Liver (tissue), 3 donors: ENCODE data around the gene IGSF8.

Experiments used
- ATF3 ChIP-seq: IDR thresholded peaks from 2 replicates; pipeline ENCODE4 v1.6.1; 2016; ENCODE audit warnings: antibody characterized with exemption
- CTCF ChIP-seq: fragments of 150-350 bp; IDR thresholded peaks from 2 replicates; pipeline ENCODE4 v1.5.1; 2017; ENCODE audit warnings: improper control_type of control experiment, low read depth, low read length; ENCODE audit not compliant: missing input control
- HNF4G ChIP-seq: IDR thresholded peaks from 2 replicates; pipeline ENCODE4 v1.6.1; 2016; ENCODE audit warnings: antibody characterized with exemption
- RXRA ChIP-seq, 2 donors: IDR thresholded peaks; 2 replicates each; pipeline ENCODE4 v1.6.1; 2017 to 2018; ENCODE audit warnings: antibody characterized with exemption in 2 of 2, mild to moderate bottlenecking in 1 of 2
- TAF1 ChIP-seq: conservative IDR thresholded peaks from 2 replicates; pipeline ENCODE4 v1.6.1; 2016; ENCODE audit warnings: antibody characterized with exemption, mild to moderate bottlenecking
- TF ChIP-seq, protein P1 (sequence below): IDR thresholded peaks from 2 replicates; pipeline ENCODE4 v1.6.1; 2016; ENCODE audit warnings: antibody characterized with exemption
- donor health status: healthy.
- donor health status: healthy.

GRCh38 chr1:160070243-160071163, 27.9 kb downstream of the IGSF8 start:
- TF ChIP-seq ATF3 (no peak), CTCF (no peak), RXRA (IDR thresholded peaks at IDR 0.05) (no peak), HNF4G (no peak), TAF1 (no peak)
- TF ChIP-seq, protein P1, sequence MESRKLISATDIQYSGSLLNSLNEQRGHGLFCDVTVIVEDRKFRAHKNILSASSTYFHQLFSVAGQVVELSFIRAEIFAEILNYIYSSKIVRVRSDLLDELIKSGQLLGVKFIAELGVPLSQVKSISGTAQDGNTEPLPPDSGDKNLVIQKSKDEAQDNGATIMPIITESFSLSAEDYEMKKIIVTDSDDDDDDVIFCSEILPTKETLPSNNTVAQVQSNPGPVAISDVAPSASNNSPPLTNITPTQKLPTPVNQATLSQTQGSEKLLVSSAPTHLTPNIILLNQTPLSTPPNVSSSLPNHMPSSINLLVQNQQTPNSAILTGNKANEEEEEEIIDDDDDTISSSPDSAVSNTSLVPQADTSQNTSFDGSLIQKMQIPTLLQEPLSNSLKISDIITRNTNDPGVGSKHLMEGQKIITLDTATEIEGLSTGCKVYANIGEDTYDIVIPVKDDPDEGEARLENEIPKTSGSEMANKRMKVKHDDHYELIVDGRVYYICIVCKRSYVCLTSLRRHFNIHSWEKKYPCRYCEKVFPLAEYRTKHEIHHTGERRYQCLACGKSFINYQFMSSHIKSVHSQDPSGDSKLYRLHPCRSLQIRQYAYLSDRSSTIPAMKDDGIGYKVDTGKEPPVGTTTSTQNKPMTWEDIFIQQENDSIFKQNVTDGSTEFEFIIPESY, result no peak
